GM18858 (cell line): ENCODE data around the gene ZER1.
A peak's percentile ranks its signal among the peaks of the same experiment; 100 is the strongest.
"Not testable (repeated sequence)": the region's sequence is repeated elsewhere in the genome, so short reads cannot be mapped to it uniquely, and the experiment has no call there.

Source experiments
- ATAC-seq: cut with Tn5 transposase; IDR thresholded peaks from one replicate; pipeline ENCODE4 v1.9.1; 2021; ENCODE audit not compliant: unreplicated experiment

Gene ZER1

DNA sequence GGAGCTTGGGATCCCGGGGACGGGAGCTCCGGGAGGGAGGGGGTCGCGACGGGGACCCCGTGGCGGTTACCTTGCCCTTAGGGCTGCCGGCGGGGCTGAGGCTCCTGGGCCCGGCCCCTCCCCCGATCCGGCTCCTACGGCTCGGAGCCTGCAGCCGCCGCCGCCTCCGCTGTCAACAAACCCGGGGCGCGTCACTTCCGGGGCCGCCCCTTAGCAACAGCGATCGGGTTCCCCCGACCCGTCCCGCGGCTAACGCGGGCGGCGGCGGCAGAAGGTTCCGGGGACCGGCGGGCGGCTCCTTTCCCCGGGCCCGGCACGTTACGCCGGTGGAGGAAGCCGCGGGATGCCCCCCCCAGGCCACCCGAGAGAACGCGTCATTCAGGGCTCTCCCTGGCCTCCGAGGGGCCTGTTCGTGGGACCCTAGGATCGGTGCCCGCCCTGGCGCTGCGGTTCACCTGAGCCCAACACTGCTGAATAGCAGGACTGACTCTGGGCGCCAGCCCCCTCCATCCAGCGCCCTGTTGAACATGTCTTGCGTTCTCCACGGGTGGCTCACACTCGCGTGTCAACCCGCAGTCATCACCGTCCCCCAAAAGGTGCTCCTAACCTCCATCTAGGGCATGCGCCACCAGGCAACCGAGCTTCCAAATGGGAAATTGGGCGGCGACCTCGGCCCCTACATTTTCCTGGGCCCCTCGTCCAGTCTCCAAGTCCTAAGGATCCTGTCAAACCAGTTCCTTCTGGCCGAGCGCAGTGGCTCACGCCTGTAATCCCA is at the start of gene ZER1:
Gene ZER1, minus strand, starts transcription at position 183 of the 775 bp plus-strand sequence. CDS start 16,362 bp downstream, outside the sequence.
- ATAC-seq = peak; percentile 55

DNA sequence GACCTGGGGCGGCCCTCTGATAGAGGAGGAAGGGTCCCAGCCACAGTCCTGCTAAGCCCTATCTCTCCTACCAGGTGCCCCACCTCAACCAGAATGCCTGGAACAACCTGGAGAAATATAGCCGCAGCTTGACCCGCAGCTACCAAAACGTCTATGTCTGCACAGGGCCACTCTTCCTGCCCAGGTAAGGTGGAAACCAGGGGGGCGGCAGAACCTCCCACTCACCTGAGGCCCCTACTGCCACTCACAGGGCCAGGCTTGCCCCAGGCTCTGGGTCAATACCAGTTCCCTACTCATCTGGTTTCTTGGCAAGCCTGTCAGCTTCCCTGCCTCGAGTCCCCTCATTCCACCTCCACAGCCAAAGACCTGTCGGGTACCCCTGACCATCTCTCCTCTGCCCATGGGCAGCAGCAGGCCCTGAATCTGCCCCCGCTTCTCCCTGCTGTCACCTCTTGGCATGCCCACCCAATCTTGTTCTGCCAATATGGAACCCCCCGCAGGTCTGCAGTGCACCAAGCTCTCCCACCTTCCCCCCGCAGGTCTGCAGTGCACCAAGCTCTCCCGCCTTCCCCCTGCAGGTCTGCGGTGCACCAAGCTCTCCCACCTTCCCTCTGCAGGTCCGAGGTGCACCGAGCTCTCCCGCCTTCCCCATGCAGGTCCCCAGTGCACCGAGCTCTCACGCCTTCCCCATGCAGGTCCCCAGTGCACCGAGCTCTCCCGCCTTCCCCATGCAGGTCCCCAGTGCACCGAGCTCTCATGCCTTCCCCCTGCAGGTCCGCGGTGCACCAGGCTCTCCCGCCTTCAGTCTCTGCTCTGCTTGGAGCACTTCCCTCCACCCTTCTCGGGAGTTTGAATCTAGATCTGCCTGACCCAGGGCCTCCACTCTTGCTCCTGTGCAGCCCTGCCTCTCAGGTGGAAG is 49.2 kb upstream of the ZER1 start:
- no peak for ATAC-seq

DNA sequence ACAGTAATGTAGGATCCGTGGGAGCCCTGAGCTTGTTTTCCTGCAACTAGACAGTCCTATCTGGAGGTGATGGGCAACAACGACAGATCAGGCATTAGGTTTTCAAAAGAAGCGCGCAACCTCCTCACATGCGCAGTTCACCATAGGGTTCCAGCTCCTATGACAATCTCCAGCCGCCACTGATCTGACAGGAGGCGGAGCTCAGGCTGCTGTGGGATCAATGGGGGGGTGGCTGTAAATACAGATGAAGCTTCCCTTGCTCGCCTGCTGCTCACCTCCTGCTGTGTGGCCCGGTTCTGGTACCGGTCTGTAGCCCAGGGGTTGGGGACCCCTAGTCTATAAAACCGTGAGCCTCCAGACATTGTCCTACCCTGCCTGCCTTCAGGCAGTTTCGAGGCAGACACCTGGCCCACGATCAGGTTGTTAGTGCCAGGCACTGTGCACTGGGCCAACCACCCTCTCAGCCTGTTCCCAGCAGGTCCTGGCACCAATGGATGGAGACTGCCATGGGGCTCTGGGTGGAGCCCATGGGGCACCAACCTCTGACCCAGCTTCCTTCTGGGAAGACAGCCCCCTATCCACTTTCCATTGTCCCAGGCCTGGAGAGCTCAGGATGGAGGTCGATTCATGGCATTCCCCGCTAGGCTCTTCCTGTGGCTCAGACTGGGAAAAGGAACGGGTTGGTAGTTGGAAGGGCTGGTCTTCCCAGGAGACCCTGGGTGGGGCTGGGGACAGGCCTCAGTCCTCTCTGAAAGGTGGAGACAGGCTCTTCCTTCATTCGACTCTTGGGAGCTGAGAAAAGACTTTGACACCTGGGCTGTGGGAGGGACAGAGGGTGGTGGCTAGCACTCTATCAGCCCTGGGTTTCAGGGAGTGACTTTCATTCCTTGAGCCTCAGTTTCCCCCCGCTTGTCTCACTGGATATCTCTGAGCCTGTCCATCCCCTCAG is 48.3 kb upstream of the ZER1 start:
- no peak for ATAC-seq

DNA sequence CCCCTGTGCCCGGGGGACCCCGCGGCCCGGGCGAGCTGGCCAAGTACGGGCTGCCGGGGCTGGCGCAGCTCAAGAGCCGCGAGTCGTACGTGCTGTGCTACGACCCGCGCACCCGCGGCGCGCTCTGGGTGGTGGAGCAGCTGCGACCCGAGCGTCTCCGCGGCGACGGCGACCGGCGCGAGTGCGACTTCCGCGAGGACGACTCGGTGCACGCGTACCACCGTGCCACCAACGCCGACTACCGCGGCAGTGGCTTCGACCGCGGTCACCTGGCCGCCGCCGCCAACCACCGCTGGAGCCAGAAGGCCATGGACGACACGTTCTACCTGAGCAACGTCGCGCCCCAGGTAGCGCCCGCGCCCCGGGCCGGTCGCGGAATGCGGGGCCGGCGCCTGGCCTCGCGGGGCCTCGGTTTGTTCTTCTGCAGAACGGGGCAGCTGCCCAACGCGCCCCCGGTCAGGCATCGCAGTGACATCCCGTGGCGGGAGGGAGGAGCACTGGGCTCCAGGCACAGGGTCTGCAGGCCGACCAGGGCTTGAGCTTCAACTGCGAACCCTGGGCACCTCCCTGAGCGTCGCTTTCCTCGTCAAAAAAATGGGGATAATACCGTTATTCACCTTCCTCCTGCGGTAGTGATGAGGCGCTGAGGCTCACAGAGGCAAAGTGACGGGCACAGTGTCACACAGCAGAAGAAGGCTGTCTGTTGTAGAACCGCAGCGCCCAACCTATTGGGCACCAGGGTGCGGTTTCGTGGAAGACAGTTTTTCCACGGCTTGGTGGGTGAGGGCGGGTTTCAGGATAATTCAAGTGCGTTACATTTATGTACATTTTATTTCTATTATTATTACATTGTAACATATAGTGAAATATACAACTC is 47.4 kb upstream of the ZER1 start:
- ATAC-seq = peak; percentile 20

DNA sequence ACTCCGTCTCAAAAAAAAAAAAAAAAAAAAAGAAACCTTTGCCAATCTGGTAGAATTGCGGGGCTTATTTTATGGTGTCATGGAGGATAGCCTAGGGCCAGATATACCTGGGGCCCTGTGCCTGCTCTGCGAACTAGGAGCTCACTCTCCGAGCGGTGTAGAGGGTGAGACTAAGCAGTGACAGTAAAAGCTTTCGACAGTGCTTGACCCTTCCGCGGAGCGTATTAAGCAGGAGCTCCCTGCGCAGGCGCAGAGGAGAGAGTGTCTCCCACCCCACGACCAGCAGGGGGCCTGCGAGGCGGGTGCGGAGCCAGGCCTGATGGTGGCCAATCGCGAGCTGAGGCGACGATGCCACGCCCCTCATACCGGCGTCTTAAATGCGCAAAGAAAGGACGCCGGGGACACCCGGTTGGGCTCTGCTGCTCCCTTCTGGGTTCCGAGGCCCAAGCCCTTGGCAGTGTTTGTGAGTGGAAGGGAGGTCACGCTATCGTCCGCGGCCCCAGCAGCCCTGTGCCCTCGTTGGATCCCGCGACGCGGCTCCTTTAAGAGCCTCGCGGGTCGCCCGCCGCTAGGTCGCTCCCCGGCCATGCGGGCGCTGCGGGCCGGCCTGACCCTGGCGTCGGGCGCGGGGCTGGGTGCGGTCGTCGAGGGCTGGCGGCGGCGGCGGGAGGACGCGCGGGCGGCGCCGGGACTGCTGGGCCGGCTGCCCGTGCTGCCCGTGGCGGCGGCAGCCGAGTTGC is 46.5 kb upstream of the ZER1 start, which contains the start of gene ENDOG:
Gene ENDOG, plus strand, starts transcription at position 402 of the 740 bp plus-strand sequence. Its CDS starts 185 bp downstream, at position 587.
- peak; percentile 81 for ATAC-seq

DNA sequence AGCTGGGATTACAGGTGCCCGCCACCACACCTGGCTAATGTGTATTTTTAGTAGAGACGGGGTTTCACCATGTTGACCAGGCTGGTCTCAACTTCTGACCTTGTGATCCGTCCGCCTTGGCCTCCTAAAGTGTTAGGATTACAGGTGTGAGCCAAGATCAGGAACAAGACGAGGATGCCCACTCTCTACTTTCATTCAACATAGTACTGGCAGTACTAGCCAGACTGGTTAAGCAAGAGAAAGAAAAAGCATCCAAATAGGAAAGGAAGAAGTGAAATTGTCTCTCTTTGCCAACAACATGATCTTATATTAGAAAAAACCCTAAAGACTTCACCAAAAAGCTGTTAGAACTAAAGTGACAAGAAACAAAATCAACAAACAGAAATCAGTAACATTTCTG is 39.1 kb upstream of the ZER1 start:
- no peak for ATAC-seq

DNA sequence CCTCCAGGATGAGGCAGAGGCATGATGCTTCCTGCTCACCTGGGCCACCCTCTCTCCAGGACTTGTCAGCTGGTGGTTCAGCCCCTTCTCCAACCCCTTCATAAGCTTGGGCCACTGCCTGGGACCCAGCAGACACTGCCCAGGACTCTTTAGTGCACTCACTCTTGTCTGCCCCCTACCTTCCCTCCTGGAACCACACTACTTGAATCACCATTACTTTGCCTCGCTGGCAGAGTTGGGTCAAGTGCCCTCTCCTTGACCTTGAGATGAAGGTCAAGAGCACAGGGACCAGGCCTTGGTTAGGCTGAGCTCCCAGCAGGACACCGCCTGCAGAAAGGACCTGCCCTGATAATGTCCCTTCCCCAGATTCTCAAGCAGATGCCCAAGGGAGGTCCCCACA is 38.1 kb upstream of the ZER1 start:
- no peak for ATAC-seq

DNA sequence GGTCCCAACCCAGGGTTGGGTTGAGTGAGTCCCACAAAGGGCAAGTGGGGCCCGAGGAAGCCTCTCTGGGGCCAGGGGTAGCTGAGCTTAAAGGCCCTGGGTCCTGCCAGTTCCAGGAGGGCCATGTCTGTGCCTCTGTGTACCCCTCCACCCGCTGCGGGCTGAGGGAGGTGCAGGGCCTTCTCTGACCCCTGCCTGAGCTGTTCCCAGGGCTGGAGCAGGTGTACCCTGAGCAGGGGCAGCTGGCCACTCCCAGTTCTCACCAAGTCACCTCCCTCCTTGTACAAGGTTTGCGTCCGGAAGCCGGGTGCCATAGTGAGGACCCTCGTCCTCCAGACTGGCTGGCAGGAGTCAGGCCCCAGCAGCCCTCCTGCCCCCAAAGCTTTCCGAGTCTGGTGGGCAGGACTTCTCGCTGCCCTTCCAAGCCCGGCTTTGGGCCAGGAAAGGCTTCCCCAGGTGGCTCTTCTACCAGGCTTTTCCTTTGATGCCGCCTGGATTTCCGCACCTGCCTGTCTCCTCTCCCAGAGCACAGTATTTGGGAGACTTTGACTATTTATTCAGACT is 37.4 kb upstream of the ZER1 start:
- ATAC-seq = no peak

DNA sequence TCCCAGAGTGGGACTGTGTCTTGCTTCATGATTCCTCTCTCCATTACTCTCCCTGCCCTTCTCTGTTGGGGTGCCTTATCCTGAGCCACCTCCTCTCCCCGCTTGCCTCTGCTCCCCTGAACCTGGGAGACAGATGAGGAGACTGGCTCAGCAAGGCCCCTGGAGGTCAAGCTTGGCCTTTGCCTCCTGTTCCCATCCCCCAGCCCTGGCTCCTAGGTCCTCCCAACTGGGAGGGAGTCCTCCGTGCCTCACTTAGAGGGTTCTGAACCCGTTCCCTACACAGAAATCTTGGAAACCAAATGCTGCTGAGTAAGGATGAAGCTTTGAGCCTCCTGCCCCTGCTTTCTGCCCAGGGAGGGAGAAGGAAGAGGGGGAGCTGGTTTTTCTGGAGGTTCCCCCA is 36.8 kb upstream of the ZER1 start:
- no peak for ATAC-seq

DNA sequence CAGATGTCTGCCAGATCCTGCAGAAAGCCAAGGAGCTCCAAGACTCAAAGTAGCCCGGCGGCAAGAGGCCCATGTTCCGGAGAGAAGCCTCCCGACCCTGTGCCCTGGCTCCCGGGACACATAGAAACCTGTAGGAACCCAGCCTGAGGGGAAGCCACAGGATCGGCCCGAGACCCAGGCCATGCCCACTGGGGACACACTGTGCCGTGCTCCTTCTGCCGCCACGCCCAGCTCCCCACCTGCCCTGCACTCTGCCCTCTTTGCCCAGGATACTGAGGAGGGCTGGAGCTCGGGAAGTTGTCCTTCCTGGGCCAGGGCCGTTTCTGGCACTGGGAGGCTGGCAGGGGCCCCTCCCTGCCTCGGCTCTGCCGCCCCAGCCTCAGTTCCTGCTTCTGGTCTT is 36.1 kb upstream of the ZER1 start:
- ATAC-seq = no peak

DNA sequence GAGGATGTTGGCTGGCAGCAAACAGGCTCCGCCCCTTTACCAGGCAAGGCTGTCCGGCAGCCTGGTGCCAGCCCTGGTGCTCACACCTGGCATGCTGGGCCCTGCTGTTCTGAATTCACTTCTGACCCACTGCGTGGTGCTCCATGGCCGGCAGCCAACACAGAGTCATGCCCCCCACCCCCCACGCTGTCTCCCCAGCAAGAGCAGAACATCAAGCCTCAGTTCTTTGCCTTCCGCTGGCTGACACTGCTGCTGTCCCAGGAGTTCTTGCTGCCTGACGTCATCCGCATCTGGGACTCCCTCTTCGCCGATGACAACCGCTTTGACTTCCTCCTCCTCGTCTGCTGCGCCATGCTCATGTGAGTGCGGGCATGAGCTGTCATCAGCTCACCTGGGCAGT is 33.9 kb upstream of the ZER1 start:
- ATAC-seq = no peak

DNA sequence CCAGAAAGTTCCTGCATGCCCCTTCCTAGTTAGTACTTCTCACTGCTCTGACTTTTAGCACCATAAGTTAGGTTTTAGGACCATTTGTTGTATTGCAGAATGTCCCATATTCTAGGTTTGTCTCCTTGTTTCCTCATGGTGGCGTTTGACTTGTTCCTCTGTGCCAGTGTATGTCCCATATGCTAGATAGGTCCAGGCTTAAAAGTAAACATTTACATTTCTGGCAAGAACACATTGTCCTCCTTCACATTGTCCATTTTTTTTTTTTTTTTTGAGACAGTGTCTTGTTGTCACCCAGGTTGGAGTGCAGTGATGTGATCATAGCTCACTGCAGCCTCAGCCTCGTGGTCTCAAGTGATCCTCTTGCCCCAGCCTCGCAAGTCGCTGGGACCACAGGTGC is 30.8 kb upstream of the ZER1 start:
- ATAC-seq = no peak

DNA sequence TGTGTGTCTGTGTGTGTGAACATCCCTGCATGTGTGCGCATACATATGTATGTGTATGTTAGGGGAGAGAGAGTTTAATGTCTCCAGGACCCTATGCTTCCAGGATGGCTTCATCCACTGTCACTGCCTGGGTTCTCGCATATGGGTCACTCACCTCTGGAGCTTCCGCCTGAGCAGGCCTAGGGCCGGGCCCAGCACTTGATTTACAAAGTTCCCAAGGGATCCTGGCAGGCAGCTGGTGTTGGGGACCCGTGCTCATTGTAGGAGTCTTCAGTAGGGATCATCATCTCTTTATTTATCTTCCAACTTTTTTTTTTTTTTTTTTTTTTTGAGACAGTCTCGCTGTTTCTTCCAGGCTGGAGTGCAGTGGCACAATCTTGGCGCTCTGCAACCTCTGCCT is 28.3 kb upstream of the ZER1 start:
- no peak for ATAC-seq

DNA sequence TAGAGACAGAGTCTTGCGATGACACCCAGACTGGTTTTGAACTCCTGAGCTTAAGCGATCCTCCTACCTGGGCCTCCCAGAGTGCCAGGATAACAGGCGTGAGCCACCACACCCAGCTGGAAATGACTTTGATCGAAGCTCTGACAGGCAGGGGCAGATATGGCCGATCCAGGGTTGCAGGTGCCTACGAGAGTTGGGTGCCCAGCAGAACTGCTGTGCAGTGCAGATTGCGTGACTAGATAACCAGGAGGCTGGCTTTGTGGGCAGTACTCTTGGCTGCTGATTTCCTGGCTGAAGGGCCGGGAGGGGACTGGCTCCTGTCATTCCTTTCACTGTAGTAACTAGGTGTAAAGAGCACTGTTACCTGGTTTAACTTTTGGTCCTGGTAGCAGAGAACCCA is 27.2 kb upstream of the ZER1 start:
- no peak for ATAC-seq

DNA sequence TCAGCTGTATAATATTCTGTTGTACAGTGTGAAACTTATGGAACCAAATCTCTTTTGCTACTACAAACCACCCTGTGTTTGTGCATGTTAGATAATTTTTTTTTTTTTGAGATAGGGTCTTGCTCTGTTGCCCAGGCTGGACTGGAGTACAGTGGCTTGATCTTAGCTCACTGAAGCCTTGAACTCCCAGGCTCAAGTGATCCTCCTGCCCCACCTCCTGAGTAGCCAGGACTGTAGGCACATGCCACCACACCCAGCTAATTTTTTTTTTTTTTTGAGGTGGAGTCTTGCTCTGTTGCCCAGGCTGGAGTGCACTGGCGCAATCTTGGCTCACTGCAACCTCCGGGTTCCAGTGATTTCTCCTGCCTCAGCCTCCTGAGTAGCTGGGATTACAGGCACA is 23.2 kb upstream of the ZER1 start:
- not testable (repeated sequence) for ATAC-seq

DNA sequence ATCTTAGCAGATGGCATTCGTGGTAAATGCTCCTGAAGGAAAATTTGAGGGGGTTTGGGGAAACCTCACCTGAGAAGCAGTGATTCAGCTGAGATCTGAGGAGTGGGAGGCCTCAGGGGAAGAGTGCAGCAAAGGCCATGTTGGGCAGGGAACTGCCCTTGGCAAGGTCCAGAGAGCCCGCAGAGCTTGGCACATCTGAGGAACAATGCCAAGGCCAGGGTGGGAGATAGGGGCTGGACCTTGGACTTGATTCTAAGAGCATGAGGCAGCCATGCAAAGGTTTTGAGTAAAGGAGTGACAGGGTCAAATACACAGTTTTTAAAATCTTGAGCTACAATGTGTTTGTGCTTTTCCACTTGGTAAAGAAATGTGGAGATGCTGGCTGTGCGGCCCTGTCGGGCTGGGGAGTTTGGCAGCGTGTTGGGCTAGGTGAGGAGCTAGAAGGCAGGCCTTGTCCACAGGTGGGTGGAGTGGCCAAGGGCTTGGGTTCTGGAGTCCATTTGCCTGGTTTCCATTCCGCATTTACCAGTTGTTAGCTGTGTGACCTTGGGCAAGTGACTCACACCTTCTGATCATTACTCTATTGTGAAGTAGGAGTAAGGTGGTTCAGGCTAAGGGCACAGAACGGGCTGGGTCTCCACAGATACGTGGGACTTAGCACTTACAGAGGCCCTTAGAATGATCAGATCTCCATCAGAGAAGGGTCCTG is 21.4 kb upstream of the ZER1 start:
- no peak for ATAC-seq

DNA sequence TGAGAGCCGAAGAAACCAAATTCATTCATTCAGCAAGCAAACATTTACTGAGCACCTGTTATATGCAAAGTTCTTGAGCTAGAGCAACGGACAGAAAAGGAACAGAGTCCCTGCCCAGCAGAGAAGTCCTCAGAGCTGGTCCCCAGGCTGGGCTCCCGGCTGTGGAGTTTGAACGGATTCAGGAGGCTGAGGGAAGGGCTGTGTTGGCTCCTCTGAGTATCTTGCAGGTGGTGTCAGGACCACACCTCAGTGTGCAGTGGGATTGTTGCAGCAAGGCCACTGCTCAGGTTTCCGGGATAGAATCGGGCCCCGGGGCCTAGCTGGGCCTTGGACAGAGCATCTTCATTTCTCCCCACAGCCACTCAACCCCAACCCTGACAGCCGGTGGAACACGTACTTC is 20.4 kb upstream of the ZER1 start:
- ATAC-seq = no peak

DNA sequence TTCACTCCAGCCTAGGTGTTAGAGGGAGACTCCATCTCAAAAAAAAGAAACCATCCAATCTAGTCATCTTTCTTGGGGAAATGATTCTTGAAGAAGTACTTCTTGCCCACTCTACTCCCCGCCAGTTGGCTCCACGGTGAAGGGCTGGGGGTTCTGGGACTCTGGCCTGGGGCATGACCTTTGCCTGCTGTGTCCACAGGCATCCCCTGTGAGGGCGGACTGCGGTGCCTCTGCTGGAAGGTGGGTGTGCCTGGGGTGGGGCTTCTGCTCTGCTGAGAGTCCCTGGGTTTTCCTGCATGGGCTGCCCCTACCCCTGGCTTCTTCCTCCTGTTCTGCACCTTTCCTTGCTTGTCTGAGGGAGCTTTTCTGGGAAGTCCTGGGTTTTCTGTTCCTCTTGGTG is 18.8 kb upstream of the ZER1 start:
- ATAC-seq = no peak
